Stimulated activated CD4-positive, alpha-beta T cell treated with anti-CD3 and anti-CD28 coated beads, Interleukin-12 subunit alpha, Interleukin-12 subunit beta, amount 100 ng/mL, for 24 hours (primary cell): ENCODE results near the gene SCYL2.

Source experiments
- DNase-seq, 2 experiments: peaks; one replicate each; pipeline ENCODE4 v3.0.0-alpha.2; 2020; ENCODE audit warnings: low read depth in 2 of 2

The SCYL2 gene

GRCh38 chr12:100375038-100375735, 108.2 kb downstream of the SCYL2 start:
- no peak for DNase-seq

DNA sequence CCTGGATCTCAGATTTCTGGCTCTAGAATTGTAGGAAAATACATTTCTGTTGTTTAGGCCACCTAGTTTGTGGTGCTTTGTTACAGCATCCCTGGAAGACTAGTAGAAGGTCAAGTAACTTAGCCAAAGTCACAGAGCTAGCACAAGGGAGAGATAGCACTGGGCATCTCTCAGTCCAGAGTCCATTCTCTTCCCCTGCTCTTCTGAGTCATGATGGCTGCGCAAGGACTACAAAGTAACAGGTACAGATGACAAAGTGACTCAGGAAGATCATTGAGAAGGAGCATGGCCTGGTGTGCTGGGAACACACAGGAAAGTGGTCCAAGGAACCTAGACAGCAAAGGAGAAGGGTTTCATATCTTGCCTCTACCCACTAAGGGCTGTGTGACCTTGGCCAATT, 109.2 kb downstream of the SCYL2 start:
- DNase-seq = no peak

- no peak for DNase-seq
Measured at GRCh38 chr12:100381379-100381778, 114.4 kb downstream of the SCYL2 start.

DNA sequence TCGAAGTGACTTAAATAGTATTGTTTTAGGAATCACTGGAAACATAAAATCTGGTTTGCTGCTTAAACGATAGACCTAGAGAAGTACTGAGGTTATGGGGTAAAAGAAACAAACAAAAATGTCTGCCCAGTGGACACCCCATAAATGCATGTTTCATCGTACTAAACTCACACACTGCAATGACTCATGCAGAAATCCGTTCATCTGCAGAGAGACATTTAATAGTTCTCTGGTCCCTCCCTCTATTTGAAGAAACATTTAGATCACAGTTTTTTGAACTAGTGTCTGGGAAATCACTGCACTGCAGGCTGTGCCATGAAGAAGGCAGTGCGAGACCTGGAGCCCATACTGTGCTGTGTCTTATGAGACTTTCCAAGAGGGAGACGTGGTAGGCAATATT, 115.4 kb downstream of the SCYL2 start:
- no peak for DNase-seq

- no peak for DNase-seq
Measured at GRCh38 chr12:100383586-100384558, 116.9 kb downstream of the SCYL2 start.

- DNase-seq = no peak
Measured at GRCh38 chr12:100384559-100384935, 117.6 kb downstream of the SCYL2 start.

- no peak for DNase-seq
Measured at GRCh38 chr12:100388382-100388781, 121.4 kb downstream of the SCYL2 start.
